Measurements from ENCODE around the gene URB1.

The URB1 gene

GRCh38 chr21:32350211-32350980 lies 42.4 kb downstream of the URB1 start:
- TF ChIP-seq CTCF (IDR thresholded peaks at IDR 0.05; ENCODE audit: low read depth, low read length): no peak
- H3K4me3 ChIP-seq (ENCODE audit: low read depth, low read length): no peak overlapping the region

- TF ChIP-seq CTCF (IDR thresholded peaks at IDR 0.05; ENCODE audit: low read depth, low read length): no peak
- H3K4me3 ChIP-seq (ENCODE audit: low read depth, low read length): no peak overlapping the region
Measured at GRCh38 chr21:32349333-32349944, 43.4 kb downstream of the URB1 start.

GRCh38 chr21:32348604-32349332 lies 44.0 kb downstream of the URB1 start:
- TF ChIP-seq CTCF (IDR thresholded peaks at IDR 0.05; ENCODE audit: low read depth, low read length): no peak
- no peak overlapping the region for H3K4me3 ChIP-seq (ENCODE audit: low read depth, low read length)

- no peak for TF ChIP-seq CTCF (IDR thresholded peaks at IDR 0.05; ENCODE audit: low read depth, low read length)
- H3K4me3 ChIP-seq (ENCODE audit: low read depth, low read length): no peak overlapping the region
Measured at GRCh38 chr21:32347977-32348376, 44.8 kb downstream of the URB1 start.

- no peak for TF ChIP-seq CTCF (IDR thresholded peaks at IDR 0.05; ENCODE audit: low read depth, low read length)
- H3K4me3 ChIP-seq (ENCODE audit: low read depth, low read length): no peak overlapping the region
Measured at GRCh38 chr21:32347351-32347750, 45.5 kb downstream of the URB1 start.

GRCh38 chr21:32346951-32347350 lies 45.9 kb downstream of the URB1 start:
- no peak for TF ChIP-seq CTCF (IDR thresholded peaks at IDR 0.05; ENCODE audit: low read depth, low read length)
- H3K4me3 ChIP-seq (ENCODE audit: low read depth, low read length): no peak overlapping the region

Measured in WI38 (cell line).